GM12874 (cell line): ENCODE results near the gene SPPL2C.

ENCODE experiments used
- TF ChIP-seq, protein P1 (sequence below): IDR thresholded peaks from 2 replicates; pipeline ENCODE4 v1.5.1; 2011; ENCODE audit warnings: low read depth, mild to moderate bottlenecking, control low read depth, low read length, moderate library complexity; ENCODE audit not compliant: insufficient read depth

The SPPL2C gene

DNA sequence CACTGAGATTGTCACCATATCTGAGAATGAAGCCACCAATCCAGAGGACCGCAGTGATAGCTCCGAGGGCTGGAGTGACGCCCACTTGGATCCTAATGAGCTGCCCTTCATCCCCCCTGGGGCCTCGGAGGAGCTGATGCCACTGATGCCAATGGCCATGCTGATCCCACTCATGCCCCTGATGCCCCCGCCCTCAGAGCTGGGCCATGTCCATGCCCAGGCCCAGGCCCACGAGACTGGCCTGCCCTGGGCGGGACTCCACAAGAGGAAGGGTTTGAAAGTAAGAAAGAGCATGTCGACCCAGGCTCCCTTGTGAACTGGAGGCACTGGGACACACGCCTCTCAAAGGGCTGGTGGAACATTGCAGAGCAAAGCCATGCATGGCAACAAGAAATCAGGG is 2.0 kb downstream of the SPPL2C start:
- TF ChIP-seq, protein P1, sequence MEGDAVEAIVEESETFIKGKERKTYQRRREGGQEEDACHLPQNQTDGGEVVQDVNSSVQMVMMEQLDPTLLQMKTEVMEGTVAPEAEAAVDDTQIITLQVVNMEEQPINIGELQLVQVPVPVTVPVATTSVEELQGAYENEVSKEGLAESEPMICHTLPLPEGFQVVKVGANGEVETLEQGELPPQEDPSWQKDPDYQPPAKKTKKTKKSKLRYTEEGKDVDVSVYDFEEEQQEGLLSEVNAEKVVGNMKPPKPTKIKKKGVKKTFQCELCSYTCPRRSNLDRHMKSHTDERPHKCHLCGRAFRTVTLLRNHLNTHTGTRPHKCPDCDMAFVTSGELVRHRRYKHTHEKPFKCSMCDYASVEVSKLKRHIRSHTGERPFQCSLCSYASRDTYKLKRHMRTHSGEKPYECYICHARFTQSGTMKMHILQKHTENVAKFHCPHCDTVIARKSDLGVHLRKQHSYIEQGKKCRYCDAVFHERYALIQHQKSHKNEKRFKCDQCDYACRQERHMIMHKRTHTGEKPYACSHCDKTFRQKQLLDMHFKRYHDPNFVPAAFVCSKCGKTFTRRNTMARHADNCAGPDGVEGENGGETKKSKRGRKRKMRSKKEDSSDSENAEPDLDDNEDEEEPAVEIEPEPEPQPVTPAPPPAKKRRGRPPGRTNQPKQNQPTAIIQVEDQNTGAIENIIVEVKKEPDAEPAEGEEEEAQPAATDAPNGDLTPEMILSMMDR, result no peak

DNA sequence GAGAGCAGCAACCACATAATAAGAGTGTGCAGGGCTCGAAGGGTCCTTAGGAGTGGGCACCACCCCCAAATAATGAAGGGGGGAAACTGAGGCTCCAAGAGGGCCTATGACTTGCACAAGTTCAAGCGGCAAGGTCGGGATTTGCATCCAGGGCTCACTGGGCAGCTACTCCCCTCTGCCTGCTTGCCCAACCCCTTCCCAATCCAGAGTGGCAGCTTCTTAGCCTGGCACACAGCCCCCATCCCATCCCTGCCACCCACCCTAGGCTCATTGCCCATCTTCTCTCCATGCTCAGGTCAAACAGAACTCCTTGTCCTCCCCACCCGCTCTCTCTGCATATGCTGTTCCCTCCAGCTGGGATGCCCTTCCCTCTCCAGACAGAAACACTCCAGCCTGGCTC is 2.4 kb downstream of the SPPL2C start:
- TF ChIP-seq, protein P1, result no peak

DNA sequence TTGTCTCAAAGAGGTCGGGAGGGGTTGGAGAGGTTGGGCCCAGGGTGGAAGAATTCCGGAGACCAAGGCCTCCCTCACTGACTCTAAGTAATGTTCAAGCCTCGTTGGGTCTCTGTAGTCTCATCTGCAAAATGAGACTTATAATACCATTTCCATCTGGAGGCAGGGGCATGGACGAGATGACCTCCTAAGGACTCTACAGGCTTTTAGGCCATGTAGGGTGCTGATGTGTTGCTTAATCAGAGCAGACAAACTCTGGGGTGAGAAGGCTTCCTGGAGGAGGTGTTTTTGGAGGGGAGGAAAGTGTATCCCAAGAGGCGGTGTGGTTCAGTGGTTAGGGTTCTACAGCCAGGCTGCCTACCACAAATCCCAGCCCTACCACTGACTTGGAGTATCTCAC is 3.1 kb downstream of the SPPL2C start:
- TF ChIP-seq, protein P1, result no peak

DNA sequence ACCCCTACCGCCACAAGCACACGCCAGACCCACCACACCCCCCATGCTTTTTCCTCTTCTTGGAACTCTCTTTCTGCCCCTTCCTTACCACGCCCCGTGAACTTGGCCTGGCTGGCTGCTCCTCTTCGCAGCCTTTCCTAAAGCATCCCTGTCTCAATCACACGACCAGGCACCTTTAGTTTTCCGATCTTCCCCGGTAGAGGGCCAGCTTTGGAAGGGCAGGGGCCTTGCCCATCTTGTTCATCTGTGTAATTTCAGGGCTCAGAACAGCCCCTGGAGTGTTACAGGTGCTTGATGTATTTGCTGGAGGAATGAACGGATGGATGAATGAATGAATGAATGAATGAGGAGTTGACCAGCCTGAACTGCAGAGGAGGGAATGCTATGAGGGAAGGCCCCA is 3.7 kb downstream of the SPPL2C start:
- TF ChIP-seq, protein P1, result no peak

DNA sequence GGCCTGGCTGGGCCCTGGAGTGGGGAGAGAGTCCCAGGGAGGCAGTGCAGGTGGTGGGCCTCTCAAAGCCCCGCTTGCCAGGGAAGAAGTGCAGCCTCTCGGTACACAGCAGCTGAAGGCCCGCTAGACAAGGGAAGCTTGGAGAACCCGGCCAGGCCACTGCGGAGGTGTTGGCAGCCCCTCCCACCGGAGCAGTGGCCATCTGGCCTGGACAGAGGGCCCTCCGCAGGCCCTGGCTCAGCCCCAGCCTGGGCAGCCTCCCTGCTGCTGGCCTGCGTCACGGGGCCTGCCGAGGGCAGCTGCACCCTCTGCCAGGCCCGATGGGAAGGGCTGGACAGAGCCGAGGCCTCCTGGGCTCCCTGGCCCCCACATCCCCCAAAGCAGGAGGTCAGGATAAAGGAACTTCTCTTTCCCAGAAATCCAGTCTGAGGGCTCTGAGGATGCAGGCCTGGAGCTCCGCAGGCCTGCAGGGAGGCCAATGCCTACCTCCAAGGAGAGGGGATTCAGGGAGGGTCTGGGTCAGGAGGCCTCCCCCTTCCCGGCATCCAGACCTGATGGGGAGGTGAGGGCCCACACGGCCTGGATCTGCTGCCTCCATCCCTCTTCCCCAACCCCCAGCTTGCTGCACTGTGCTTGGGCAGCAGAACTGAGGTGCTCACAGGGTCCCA is 4.3 kb downstream of the SPPL2C start:
- TF ChIP-seq, protein P1, result no peak

DNA sequence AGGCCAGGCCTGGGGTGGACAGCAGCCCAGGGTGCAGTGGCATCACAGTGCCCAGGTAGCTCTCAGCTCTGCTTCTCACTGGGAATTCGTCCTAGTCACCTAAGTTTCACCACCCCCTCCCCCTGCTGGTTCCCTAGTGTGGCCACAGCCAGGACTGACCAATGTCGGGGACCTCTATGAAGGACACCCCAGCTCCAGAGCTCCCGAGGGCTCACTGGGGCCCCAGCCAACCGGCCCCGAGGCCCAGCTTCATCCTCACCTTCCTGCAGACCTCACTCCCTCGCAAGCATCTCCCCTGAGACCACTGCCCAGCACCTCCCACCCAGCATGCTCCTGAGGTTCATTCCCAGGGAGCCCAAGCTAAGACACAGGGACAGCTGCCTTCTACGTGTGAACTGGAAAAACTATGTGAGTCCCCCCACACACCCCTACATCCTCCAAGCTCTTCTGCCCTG is 4.9 kb downstream of the SPPL2C start:
- TF ChIP-seq, protein P1, result no peak

DNA sequence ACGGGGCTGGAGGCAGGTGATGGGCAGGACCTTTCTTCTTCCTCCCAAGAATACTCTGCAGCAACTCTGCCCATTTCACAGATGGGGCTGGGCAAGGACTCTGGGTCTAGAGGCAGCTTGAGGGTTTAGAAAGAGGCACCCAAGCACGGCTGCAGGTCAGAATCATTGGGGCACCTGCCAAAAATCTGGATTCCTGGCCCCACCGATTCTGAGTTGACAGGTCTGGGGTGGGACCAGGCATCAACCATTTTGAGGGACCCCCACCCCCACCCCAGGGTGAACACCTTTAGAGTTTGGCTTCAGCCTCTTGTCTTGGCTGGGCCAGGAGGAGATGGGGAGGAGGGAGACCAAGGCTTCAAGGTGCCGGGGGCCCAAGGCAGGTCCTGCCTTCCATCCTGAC is 5.3 kb downstream of the SPPL2C start:
- TF ChIP-seq, protein P1, result no peak
